ENCODE data around the gene IGSF9B.

DNA sequence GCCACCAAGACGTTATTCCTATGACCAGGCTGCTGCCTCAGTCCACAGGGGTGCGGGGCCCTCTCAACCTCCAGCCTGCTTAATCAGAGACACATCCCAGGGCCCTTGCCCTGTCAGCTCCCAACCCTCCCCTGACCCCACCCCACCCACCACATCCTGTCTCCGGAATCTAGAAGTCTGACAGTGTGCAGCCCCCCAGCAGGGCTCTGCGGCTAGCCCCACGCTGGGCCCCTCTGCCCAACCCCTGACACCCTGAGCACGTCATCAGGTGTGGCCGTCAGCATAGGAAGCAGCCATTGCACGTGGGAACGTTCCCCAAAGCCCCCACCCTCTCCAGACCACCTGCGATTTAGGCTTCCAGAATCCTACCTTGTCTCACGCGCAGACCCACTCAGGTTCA lies 34.3 kb upstream of the IGSF9B start:
- TF ChIP-seq, protein P1, sequence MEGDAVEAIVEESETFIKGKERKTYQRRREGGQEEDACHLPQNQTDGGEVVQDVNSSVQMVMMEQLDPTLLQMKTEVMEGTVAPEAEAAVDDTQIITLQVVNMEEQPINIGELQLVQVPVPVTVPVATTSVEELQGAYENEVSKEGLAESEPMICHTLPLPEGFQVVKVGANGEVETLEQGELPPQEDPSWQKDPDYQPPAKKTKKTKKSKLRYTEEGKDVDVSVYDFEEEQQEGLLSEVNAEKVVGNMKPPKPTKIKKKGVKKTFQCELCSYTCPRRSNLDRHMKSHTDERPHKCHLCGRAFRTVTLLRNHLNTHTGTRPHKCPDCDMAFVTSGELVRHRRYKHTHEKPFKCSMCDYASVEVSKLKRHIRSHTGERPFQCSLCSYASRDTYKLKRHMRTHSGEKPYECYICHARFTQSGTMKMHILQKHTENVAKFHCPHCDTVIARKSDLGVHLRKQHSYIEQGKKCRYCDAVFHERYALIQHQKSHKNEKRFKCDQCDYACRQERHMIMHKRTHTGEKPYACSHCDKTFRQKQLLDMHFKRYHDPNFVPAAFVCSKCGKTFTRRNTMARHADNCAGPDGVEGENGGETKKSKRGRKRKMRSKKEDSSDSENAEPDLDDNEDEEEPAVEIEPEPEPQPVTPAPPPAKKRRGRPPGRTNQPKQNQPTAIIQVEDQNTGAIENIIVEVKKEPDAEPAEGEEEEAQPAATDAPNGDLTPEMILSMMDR (IDR thresholded peaks at IDR 0.05) = no peak
- TF ChIP-seq EZH2 (IDR thresholded peaks at IDR 0.05) = no peak

All from neural progenitor cell (in vitro differentiated cells).